Measurements from ENCODE around the gene UTP4. TPM values are rescaled to one million over a fixed set of nuclear protein-coding genes. Genes with fewer than 3 reads are reported as not detected.

Gene UTP4
- total RNA-seq, 1 donor from 2014 or later = 34.9 TPM

- no peaks in the 10 kb centered on the region for H3K9me3 ChIP-seq
- peaks cover 27% of the 10 kb centered on the region for H3K4me1 ChIP-seq
- TF ChIP-seq POLR2A (IDR thresholded peaks at IDR 0.05) (no peak), POLR2AphosphoS5 (IDR thresholded peaks at IDR 0.05; ENCODE audit: insufficient read depth in 1 of 2, low read depth in 1 of 2) (no peak), CTCF (IDR thresholded peaks at IDR 0.05) (no peak)
- DNase-seq (ENCODE audit: extremely low spot score in 2 of 2) = no peak
- intact Hi-C loops (cut with DNase I) = no loop called here
- no peaks in the 10 kb centered on the region for H3K27me3 ChIP-seq
- peaks cover 0 to 35% of the 10 kb centered on the region in 2 donors for H3K36me3 ChIP-seq
- no peak overlapping the region for H3K27ac ChIP-seq
- H3K4me3 ChIP-seq = no peak overlapping the region
These were observed 18.0 kb upstream of the UTP4 start for GRCh38 chr16:69114346-69114975.

GRCh38 chr16:69114976-69115355 is 17.5 kb upstream of the UTP4 start:
- Histone ChIP-seq H3K27me3 (no peaks in the 10 kb centered on the region), H3K9me3 (no peaks in the 10 kb centered on the region), H3K27ac (no peak overlapping the region), H3K36me3 (peaks cover 0 to 36% of the 10 kb centered on the region in 2 donors), H3K4me3 (no peak overlapping the region), H3K4me1 (peaks cover 27% of the 10 kb centered on the region)
- intact Hi-C loops (cut with DNase I) = no loop called here
- DNase-seq (ENCODE audit: extremely low spot score in 2 of 2) = no peak
- TF ChIP-seq POLR2A (IDR thresholded peaks at IDR 0.05) = no peak
- TF ChIP-seq POLR2AphosphoS5 (IDR thresholded peaks at IDR 0.05; ENCODE audit: insufficient read depth in 1 of 2, low read depth in 1 of 2) = no peak
- TF ChIP-seq CTCF (IDR thresholded peaks at IDR 0.05) = no peak

- TF ChIP-seq POLR2A (IDR thresholded peaks at IDR 0.05) (no peak), CTCF (IDR thresholded peaks at IDR 0.05) (no peak), POLR2AphosphoS5 (IDR thresholded peaks at IDR 0.05; ENCODE audit: insufficient read depth in 1 of 2, low read depth in 1 of 2) (no peak)
- no peak for DNase-seq (ENCODE audit: extremely low spot score in 2 of 2)
- H3K36me3 ChIP-seq = peaks cover 0 to 40% of the 10 kb centered on the region in 2 donors
- H3K9me3 ChIP-seq = no peaks in the 10 kb centered on the region
- no peaks in the 10 kb centered on the region for H3K27me3 ChIP-seq
- intact Hi-C loops (cut with DNase I) = no loop called here
- H3K4me1 ChIP-seq = peaks cover 27% of the 10 kb centered on the region
- H3K4me3 ChIP-seq = no peak overlapping the region
- H3K27ac ChIP-seq = no peak overlapping the region
These were observed 17.1 kb upstream of the UTP4 start for GRCh38 chr16:69115361-69115760.

GRCh38 chr16:69115837-69116236 is 16.6 kb upstream of the UTP4 start:
- TF ChIP-seq CTCF (IDR thresholded peaks at IDR 0.05) (no peak), POLR2A (IDR thresholded peaks at IDR 0.05) (no peak), POLR2AphosphoS5 (IDR thresholded peaks at IDR 0.05; ENCODE audit: insufficient read depth in 1 of 2, low read depth in 1 of 2) (no peak)
- peaks cover 0 to 44% of the 10 kb centered on the region in 2 donors for H3K36me3 ChIP-seq
- H3K4me1 ChIP-seq = peaks cover 27% of the 10 kb centered on the region
- H3K9me3 ChIP-seq = no peaks in the 10 kb centered on the region
- no peak overlapping the region for H3K27ac ChIP-seq
- DNase-seq (ENCODE audit: extremely low spot score in 2 of 2) = no peak
- no peak overlapping the region for H3K4me3 ChIP-seq
- intact Hi-C loops (cut with DNase I) = no loop called here
- no peaks in the 10 kb centered on the region for H3K27me3 ChIP-seq

- intact Hi-C loops (cut with DNase I) = no loop called here
- Histone ChIP-seq H3K27me3 (no peaks in the 10 kb centered on the region), H3K9me3 (no peaks in the 10 kb centered on the region), H3K27ac (no peak overlapping the region), H3K4me3 (no peak overlapping the region), H3K4me1 (peaks cover 27% of the 10 kb centered on the region), H3K36me3 (peaks cover 0 to 50% of the 10 kb centered on the region in 2 donors)
- DNase-seq (ENCODE audit: extremely low spot score in 2 of 2) = no peak
- no peak for TF ChIP-seq POLR2AphosphoS5 (IDR thresholded peaks at IDR 0.05; ENCODE audit: insufficient read depth in 1 of 2, low read depth in 1 of 2)
- no peak for TF ChIP-seq POLR2A (IDR thresholded peaks at IDR 0.05)
- TF ChIP-seq CTCF (IDR thresholded peaks at IDR 0.05) = no peak
These were observed 16.1 kb upstream of the UTP4 start for GRCh38 chr16:69116256-69116875.
